Thymus (tissue), 11 donors: ENCODE data around the gene CTNNA3. TPM values are rescaled to one million over a fixed set of nuclear protein-coding genes. Genes with fewer than 3 reads are reported as not detected.

Experiments
- DNase-seq, 9 donors: peaks; one replicate each; pipeline ENCODE4 v3.0.0-alpha.2; 2013; ENCODE audit warnings: low spot score in 9 of 9, low read depth in 6 of 9, missing footprints in 1 of 9
- H3K27ac ChIP-seq, 2 donors: one replicate each; pipeline ENCODE4 v1.5.1; 2013; ENCODE audit warnings: control low read depth in 1 of 2, low read depth in 1 of 2, low read length in 1 of 2, mild to moderate bottlenecking in 1 of 2, moderate library complexity in 1 of 2
- H3K27me3 ChIP-seq, 2 donors: one replicate each; pipeline ENCODE4 v1.5.1; 2013; ENCODE audit warnings: low read length in 1 of 2; ENCODE audit not compliant: control insufficient read depth in 2 of 2, insufficient read depth in 1 of 2
- H3K36me3 ChIP-seq, 2 donors: one replicate each; pipeline ENCODE4 v1.5.1; 2013; ENCODE audit warnings: low read length in 1 of 2, mild to moderate bottlenecking in 1 of 2, moderate library complexity in 1 of 2; ENCODE audit not compliant: control insufficient read depth in 2 of 2, insufficient read depth in 2 of 2
- H3K4me1 ChIP-seq, 2 donors: one replicate each; pipeline ENCODE4 v1.5.1; 2013; ENCODE audit warnings: low read length in 2 of 2; ENCODE audit not compliant: control insufficient read depth in 2 of 2, insufficient read depth in 2 of 2
- H3K4me3 ChIP-seq, 2 donors: one replicate each; pipeline ENCODE4 v1.5.1; 2013; ENCODE audit warnings: low read length in 2 of 2, control low read depth in 1 of 2, mild to moderate bottlenecking in 1 of 2
- H3K9me3 ChIP-seq, 2 donors: one replicate each; pipeline ENCODE4 v1.5.1; 2013; ENCODE audit warnings: low read length in 1 of 2, mild to moderate bottlenecking in 1 of 2; ENCODE audit not compliant: control insufficient read depth in 2 of 2, insufficient read depth in 1 of 2
- WGBS: extraction: QIAGEN DNeasy Blood & Tissue Kit; methylation state at CpG from one replicate; pipeline ENCODE4 v1.1.7; 2013; 5-methylcytosine and 5-hydroxymethylcytosine counted together
- polyA plus RNA-seq: library from polyadenylated mRNA; stranded (reverse); fragments of 200-250 nt; gene quantifications from one replicate; pipeline ENCODE4 v1.2.3, GENCODE V29; 2013
- total RNA-seq: library from RNA; stranded (reverse); fragments of 120-200 nt; gene quantifications from one replicate; pipeline ENCODE4 v1.2.4, GENCODE V29; 2013
- donor health status: healthy.

The CTNNA3 gene
- total and polyA plus RNA-seq, 2 donors = 0.27 to 0.28 TPM

DNA sequence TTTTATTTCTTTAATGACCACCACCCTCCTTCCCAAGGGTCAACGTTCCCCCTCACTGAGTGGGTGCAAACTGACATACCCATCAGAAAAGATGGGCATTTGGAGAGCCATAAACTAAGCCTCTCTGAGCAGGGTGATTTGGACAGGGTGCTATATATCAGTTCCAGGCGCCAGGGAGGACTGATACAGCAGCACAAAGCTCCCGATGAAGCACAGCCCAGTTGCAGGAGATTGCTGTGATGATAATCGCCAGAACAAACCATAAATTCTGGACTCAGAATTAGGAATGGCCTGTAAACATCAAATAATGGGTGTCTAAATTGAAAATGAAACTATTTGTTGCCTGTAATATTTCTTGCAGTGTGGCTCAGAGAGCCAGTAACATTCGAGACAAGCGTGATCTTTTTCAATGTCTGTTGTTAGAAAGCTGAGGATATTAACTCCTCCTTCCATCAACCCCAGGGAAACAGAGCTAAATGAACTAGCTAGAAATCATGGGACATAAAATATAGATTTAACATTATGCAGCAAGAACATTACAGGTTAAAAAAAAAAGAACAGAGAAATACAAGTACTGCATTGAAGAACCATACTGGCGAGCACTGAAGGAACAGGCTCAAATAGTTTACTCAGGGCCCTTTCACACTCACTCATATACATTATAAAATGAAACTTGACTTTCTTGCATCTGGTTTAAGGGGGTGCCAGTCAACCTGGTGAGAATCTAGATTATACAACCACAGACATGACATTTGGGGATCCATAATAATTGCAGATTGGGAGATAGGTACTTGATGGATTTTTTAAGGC, 907.6 kb downstream of the CTNNA3 start:
- no peak for DNase-seq
- H3K4me3 ChIP-seq = no peak overlapping the region
- H3K4me1 ChIP-seq = no peaks in the 10 kb centered on the region
- no peaks in the 10 kb centered on the region for H3K36me3 ChIP-seq
- H3K27me3 ChIP-seq = no peaks in the 10 kb centered on the region
- H3K27ac ChIP-seq = no peak overlapping the region
- 81% methylated on average over 7 of the region's 7 CpGs for WGBS
- no peaks in the 10 kb centered on the region for H3K9me3 ChIP-seq

DNA sequence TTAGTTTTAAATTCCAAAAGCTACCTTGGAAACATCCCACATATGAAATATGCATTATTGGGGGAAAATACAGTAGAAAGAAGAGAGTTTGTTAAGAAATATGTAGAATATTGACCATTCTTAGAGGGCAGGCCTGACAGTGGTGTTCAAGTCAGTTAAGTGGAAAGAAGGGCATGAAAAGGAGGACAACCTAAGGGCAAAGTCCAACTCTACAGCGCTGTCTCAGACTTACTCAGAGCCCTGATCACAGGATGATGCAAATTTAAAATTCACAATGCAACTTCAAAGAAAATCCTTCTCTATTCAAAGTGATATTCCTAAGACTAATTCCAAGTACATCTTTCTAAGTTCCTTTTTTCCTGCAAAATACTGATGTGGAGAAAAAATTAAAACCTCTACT, 909.3 kb downstream of the CTNNA3 start:
- WGBS = 97% methylated on average over 1 of the region's 1 CpG
- Histone ChIP-seq H3K36me3 (no peaks in the 10 kb centered on the region), H3K4me1 (no peaks in the 10 kb centered on the region), H3K9me3 (no peaks in the 10 kb centered on the region), H3K4me3 (no peak overlapping the region), H3K27me3 (no peaks in the 10 kb centered on the region), H3K27ac (no peak overlapping the region)
- no peak for DNase-seq

DNA sequence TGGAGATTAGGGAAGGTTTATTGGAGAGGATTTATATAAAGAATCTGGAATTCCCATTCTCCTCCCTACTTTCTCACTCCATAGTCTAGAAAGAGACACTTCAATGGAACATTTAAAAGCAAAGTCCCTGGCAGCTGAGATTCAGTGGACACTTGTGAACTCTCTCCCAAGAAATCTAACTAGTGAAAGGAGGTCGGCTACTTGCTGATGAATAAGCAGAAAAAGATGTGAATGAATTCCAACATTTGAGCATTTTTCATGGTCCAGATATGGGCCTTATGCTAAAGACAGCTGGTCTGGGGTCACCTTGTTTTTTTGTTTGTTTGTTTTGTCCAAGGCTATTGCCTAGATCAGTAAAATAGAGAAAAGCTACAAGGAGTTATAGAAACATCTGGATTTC, 911.2 kb downstream of the CTNNA3 start:
- Histone ChIP-seq H3K4me1 (no peaks in the 10 kb centered on the region), H3K4me3 (no peak overlapping the region), H3K36me3 (no peaks in the 10 kb centered on the region), H3K9me3 (no peaks in the 10 kb centered on the region), H3K27ac (no peak overlapping the region), H3K27me3 (no peaks in the 10 kb centered on the region)
- 81% methylated on average over 1 of the region's 1 CpG for WGBS
- no peak for DNase-seq

DNA sequence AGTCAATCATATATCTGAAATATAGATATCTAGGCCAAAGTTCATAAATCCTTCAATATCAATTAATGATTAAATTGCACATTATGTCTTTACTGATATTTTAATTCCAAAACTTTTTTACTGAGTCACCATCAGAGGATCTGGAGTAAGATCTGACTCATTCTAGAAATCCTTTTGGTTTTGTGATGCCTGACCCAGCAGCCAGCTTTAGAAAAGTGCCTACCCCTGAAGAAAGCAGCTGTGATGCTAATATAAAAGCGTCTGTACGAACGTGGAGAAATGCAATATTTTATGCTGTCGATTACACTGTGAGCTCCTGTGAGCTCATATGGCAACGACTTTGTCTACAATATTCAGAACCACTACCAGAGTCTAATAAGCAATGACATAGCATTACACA, 912.7 kb downstream of the CTNNA3 start:
- DNase-seq = no peak
- 92% methylated on average over 5 of the region's 5 CpGs for WGBS
- no peak overlapping the region for H3K27ac ChIP-seq
- H3K27me3 ChIP-seq = no peaks in the 10 kb centered on the region
- H3K4me3 ChIP-seq = no peak overlapping the region
- no peaks in the 10 kb centered on the region for H3K9me3 ChIP-seq
- H3K36me3 ChIP-seq = no peaks in the 10 kb centered on the region
- no peaks in the 10 kb centered on the region for H3K4me1 ChIP-seq

DNA sequence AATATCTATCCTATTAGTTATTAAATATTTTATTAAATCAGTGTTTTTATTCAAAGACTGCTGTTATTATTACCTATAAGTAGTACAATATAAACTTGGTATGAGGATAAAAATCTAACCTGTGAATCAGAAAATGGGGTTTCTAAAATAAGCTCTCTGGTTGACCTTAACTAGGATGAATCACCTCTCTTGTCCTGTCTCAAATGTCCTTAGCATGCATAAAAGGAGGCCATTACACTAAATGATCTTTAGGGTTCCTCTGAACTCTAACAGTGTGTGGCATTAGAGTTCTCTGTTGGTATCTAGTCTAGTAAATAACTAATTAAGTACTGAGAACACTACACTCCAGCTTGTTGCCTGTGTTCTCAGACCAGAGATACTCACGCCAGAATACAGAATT, 913.2 kb downstream of the CTNNA3 start:
- Histone ChIP-seq H3K4me3 (no peak overlapping the region), H3K9me3 (no peaks in the 10 kb centered on the region), H3K27ac (no peak overlapping the region), H3K4me1 (no peaks in the 10 kb centered on the region), H3K27me3 (no peaks in the 10 kb centered on the region), H3K36me3 (no peaks in the 10 kb centered on the region)
- no peak for DNase-seq
- WGBS = 95% methylated on average over 1 of the region's 1 CpG

DNA sequence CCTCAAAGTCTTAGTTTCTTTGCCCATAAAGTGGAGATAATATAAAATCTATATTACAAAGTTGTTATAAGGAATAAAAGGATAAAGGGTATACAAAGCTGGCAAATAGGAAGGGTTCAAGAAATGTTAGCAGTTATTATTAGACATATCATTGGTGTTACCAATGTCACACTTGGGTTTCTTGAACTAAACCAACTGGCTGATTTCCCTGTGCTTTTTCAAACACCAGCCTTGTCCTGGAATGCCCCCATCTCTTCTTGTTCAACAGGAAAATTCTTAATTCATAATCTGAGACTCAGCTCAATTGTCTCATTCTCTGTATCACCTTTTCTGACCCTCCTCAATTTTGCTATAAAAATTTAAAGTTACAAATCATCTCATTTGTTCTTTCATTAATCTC, 913.9 kb downstream of the CTNNA3 start:
- Histone ChIP-seq H3K4me1 (no peaks in the 10 kb centered on the region), H3K36me3 (no peaks in the 10 kb centered on the region), H3K4me3 (no peak overlapping the region), H3K9me3 (no peaks in the 10 kb centered on the region), H3K27ac (no peak overlapping the region), H3K27me3 (no peaks in the 10 kb centered on the region)
- DNase-seq = no peak

DNA sequence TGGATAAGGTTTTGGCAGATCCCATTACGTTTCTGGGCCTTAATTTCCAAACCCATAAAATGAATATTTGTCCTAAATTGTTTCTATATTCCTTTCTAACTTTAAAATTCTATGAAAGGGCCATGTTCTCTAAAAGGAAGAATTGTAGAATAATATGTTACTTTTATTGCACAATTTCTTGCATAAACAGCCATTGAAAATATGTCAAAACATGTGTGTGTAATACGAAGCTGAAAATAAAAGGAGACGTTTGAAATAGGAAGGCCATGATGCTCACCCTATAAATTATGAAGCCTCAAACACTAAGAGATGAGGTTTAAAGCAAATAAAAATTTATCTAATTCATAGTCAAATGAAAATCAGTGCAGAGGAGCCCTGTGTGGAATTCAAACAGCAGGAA, 915.2 kb downstream of the CTNNA3 start:
- Histone ChIP-seq H3K9me3 (no peaks in the 10 kb centered on the region), H3K4me3 (no peak overlapping the region), H3K27ac (no peak overlapping the region), H3K4me1 (no peaks in the 10 kb centered on the region), H3K27me3 (no peaks in the 10 kb centered on the region), H3K36me3 (no peaks in the 10 kb centered on the region)
- DNase-seq = no peak
- 85% methylated on average over 3 of the region's 3 CpGs for WGBS

DNA sequence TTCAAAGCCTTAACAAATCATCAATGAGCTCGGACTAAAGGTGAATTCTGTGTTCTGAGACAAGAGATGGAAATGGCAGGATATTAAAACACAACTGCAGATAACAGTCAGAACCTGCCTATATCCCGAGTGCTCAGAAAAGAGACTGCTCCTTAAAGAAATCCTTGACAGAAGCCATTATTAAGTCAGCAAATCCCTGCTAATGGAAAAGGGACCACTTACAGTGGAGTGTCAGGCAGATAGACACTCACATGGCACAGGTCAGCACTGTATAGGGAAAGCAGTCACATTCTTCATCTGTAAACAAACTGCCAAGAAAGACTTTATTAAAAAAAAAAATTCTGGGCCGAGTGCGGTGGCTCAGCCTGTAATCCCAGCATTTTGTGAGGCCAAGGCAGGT, 917.6 kb downstream of the CTNNA3 start:
- Histone ChIP-seq H3K9me3 (no peaks in the 10 kb centered on the region), H3K4me1 (no peaks in the 10 kb centered on the region), H3K36me3 (no peaks in the 10 kb centered on the region), H3K27me3 (no peaks in the 10 kb centered on the region), H3K27ac (no peak overlapping the region), H3K4me3 (no peak overlapping the region)
- DNase-seq = no peak
- WGBS = 95% methylated on average over 4 of the region's 4 CpGs

DNA sequence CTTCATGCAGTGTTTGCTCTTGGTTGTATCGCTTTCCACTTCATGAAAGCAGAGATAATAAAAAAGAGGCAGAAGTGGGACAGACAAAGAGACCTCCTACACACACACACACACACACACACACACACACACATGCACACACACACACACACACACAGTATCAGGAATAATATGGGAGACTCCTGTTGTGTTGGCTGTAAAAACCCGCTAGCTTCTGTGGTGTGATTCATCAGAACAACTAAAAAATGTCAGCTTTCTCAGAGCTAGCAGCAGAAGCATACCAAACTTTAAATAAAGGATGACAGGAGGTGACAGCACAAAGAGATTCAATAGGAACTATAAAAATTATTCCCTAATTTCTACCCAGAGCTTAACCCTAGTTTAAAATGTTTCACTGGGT, 918.3 kb downstream of the CTNNA3 start:
- H3K9me3 ChIP-seq = no peaks in the 10 kb centered on the region

More for the DNA sequence above, 918.3 kb downstream of the CTNNA3 start:
- no peaks in the 10 kb centered on the region for H3K36me3 ChIP-seq
- DNase-seq = no peak
- H3K27me3 ChIP-seq = no peaks in the 10 kb centered on the region
- WGBS = 90% methylated on average over 2 of the region's 2 CpGs
- no peak overlapping the region for H3K27ac ChIP-seq
- H3K4me3 ChIP-seq = no peak overlapping the region
- H3K4me1 ChIP-seq = no peaks in the 10 kb centered on the region
